HG03469 (cell line): ENCODE measurements around the gene HECTD4.
"Not testable (repeated sequence)": the region's sequence is repeated elsewhere in the genome, so short reads cannot be mapped to it uniquely, and the experiment has no call there.

ENCODE experiments used
- ATAC-seq: cut with Tn5 transposase; IDR thresholded peaks from one replicate; pipeline ENCODE4 v1.9.1; 2021; ENCODE audit warnings: mild to moderate bottlenecking, moderate library complexity, moderate number of reproducible peaks; ENCODE audit not compliant: unreplicated experiment

Gene HECTD4

DNA sequence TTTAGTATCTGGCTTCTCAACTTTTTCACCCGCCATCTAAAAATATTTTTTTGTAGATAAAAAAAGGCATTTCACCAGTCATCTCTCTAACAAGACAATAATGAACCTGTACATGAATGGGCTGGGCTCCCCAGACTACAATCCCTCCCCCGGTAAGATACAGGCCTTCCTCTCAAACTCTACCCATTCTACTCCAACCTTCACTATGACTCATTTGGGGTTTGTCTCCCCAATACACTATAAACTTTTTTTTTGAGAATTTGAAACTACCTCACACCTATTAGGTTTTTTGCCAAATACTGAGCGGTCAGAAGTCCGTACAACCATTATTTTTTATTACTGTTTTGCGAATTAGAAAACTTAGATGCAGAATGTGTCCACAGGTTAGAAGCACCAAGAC lies 26.4 kb upstream of the HECTD4 start:
- ATAC-seq = no peak

DNA sequence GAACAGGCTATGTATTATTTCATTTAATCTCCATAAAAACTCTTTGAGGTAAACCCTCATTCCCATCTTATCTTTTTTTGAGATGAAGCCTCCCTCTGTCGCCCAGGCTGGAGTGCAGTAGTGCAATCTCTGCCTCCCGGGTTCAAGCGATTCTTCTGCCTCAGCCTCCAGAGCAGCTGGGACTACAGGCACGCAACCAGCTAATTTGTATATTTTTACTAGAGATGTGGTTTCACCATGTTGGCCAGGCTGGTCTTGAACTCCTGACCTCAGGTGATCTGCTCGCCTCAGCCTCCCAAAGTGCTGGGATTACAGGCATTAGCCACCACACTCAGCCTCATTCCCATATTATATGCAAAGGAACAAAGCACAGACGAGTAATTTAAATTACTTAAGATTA lies 25.5 kb upstream of the HECTD4 start:
- ATAC-seq = not testable (repeated sequence)

DNA sequence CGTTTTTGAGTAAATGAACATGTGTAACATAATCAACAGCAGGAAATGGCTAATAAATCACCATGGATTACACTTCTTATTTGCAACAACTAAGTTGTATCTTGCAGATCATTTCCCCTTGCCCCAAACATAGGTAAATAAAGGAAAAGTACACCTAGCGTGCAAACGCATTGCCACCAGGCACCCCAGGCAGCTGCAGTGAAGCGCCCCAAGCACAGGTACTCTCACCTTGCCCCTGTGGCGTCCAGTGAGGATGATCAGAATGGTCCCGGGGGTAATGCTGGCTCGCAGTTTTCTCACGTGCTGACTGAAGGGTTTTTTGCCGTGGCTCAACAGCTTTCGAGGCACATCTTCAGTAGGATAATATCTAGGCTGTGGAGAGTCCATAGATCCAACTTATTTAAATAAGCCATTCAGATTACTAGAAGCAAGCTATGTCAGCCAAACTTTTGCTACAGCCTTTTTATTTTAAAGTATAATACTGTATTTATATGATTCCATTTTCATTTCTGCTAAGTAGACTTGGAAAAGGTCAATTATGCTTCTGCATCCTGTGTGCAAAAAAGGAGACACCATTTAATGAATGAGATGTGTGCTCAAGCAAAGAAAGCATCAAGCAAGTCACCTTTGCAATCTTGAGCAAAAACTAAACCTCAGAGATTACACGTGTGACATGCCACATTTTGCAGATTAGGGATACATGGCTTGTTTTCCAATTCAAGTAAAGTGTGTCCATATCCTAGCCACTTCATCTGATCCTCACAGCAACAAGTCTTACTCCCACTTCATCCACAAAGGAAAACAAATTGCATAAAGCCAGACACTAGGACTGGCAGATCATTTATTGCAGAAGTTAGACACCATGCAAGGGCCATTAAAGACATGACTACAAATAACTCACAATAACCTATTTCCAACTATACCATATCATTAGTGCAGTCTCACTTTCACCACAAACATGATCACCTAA lies 24.6 kb upstream of the HECTD4 start:
- ATAC-seq = no peak

DNA sequence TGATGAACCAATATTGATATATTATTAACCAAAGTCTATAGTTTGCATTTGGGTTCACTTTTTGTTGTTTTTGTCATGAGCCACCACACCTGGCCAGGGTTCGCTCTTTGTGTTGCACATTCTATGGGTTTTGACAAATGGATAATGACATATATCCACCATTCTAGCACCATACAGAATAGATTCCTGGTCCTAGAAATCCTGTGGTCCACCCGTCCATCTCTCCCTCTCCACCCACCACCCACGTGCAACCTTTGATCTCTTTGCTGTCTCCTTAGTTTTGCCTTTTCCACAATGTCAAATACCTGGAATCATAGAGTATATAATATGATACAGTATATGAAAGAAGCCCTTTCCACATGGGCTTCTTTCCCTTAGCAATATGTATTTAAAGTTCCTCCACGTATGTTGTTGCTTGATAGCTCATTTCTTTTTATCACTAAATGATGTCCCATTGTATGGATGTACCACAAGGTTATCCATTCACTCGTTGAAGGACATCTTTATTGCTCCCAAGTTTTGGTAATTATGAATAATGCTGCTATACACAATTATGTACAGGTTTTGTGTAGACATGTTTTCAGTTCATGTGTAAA lies 19.8 kb upstream of the HECTD4 start:
- no peak for ATAC-seq

DNA sequence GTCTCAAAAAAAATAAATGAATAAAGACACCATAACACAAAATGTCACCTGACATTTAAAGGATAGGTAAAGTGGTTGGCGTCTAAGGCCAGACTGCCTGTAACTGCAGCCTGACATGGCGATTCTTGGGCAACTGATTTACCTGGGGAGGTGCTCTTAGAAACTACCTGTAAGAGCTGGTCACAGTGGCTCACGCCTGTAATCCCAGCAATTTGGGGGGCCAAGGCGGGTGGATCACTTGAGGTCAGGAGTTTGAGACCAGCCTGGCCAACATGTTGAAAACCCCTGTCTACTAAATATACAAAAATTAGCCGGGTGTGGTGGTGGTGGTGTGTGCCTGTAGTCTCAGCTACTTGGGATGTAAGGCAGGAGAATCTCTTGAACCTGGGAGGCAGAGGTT lies 18.8 kb upstream of the HECTD4 start:
- no peak for ATAC-seq

DNA sequence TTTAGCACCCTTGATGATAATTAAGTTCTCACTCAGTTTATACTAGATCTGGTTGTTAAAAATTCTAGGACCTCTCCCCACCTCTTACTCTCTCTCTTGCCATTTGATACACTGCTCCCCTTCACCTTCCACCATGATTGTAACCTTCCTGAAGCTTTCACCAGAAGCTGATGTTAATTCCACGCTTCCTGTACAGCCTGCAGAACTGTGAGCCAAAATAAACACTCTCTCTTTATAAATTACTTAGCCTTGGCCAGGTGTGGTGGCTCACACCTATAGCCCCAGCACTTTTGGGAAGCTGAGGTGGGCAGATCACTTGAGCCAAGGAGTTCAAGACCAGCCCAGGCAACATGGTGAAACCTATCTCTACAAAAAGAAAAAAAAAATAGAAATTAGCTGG lies 11.1 kb upstream of the HECTD4 start:
- no peak for ATAC-seq

DNA sequence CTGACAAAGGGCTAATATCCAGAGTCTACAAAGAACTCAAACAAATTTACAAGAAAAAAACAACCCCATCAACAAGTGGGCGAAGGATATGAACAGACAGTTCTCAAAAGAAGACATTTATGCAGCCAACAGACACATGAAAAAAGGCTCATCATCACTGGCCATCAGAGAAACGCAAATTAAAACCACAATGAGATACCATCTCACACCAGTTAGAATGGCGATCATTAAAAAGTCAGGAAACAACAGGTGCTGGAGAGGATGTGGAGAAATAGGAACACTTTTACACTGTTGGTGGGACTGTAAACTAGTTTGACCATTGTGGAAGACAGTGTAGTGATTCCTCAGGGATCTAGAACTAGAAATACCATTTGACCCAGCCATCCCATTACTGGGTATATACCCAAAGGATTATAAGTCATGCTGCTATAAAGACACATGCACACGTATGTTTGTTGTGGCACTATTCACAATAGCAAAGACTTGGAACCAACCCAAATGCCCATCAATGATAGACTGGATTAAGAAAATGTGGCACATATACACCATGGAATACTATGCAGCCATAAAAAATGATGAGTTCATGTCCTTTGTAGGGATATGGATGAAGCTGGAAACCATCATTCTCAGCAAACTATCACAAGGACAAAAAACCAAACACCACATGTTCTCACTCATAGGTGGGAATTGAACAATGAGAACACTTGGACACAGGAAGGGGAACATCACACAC lies 7.9 kb upstream of the HECTD4 start:
- not testable (repeated sequence) for ATAC-seq

DNA sequence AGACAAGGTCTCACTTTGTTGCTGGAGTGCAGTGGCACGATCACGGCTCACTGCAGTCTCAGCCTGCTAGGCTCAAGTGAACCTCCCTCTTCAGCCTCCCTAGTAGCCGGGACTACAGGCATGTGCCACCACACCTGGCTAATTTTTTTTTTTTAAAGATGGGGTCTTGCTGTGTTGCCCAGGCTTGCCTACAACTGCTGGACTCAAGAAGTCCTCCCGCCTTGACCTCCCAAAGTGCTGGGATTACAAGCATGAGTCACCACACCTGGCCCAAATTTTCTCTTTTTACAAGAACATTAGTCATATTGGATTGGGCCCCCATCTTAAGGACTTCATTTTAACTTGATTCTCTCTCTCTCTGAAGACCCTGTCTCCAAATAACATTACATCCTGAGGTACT lies 7.0 kb upstream of the HECTD4 start:
- ATAC-seq = no peak

DNA sequence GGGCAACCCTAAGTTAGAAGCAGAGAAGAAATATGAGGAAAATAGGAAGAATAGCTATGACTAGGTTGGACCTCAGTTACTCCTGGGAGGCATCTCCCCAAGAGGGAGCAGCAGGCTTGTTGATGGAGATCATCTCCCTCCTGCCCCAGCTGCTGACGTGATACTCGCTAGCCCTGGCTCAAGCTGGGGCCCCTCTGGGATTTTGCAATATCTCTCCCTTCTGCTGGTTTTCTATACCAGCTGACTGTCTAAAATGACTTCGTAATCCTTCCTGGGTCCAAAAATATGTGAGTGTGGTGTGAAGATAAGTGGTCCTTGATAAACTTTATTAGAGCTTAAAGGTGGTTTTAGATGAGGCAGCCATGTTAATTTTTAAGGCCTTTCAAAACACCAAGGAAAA lies 4.5 kb upstream of the HECTD4 start:
- no peak for ATAC-seq

DNA sequence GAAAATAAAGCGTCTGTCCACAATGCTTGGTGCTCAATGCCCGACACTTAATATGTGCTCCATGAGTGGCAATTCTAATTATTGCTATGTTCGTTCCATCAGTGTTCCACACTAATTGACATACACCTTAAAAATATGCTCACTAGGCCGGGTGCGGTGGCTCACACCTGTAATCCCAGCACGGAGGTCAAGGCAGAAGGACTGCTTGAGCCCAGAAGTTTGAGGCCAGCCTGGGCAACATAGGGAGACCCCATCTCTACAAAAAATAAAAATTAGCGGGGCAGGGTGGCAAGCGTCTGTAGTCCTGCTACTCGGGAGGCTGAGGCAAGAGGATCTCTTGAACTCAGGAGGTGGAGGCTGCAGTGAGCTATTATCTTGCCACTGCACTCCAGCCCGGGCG lies 635 bp upstream of the HECTD4 start:
- no peak for ATAC-seq

DNA sequence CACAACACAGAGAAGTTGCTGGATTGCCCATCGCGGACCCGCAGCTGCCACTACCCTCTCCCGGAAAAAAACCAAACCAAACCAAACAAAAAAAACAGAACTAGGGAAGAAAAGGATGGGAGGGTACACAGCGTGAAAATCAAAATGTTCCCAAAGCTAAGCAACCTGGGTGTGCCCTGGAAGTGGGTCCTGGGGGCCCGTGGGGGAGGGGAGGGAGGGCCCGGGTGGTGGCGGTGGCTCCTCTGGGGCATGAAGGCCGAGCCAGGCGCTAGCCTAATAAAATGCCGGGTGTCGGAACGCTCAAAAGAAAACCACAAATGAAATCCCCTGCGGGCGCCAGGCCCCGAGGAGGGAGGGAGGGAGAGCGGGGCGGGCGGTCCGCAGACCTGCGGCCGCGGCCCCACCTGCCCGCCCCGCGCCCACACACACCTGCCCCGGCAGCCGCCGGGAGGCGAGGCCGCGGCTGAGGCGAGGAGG lies 787 bp downstream of the HECTD4 start:
- ATAC-seq = peak; percentile 19

DNA sequence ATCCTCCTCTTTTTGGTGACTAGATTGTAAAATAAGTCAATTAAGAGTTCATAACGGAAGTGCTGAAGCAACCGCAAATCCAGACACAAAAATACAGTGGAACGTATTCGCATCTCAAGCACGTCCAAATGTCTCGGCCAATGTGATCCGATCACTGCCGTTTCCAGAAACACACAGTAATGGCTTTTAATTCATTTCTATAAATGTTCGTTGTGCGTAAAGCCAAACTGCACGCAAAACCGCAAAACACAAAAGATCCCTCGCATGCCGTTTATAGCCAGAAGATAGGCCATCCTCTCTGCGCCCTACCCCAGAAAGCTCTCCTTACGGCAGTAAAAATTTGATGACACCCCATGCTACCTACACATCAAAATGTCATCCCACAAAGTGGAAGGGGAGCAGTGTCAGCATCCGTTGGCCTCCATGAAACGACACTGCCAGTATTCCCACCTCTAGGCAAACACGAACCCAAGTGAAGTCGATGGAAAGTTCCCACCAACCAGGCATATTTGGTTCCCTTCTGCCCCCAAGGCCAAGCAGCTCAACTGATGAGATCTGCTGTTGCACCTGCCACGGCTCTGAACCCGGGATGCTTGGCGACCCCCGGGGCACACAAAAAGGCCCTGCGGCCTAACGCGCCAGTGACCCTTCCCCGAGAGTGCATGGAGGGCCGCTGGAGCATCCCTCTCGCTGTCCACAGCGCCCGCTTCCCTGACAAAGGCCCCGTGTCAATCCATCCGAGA lies 1.4 kb downstream of the HECTD4 start:
- no peak for ATAC-seq

DNA sequence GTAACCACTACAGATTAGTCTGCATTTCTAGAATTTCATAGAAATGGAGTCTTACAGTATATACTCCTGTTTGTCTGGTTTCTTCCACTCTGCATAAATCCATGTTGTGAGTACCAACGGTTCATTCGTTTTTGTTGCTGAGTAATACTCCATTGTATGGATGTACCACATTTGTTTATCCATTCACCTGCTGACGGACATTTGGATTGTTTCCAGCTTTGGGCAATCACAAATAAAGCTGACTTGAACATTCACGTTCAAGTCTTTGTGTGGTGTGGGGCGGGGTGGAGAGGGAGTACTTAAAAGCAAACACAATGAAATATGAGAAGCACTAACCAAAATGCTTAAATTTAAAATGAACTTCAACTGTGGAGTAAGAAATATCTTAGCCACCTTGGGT lies 7.1 kb downstream of the HECTD4 start:
- no peak for ATAC-seq

DNA sequence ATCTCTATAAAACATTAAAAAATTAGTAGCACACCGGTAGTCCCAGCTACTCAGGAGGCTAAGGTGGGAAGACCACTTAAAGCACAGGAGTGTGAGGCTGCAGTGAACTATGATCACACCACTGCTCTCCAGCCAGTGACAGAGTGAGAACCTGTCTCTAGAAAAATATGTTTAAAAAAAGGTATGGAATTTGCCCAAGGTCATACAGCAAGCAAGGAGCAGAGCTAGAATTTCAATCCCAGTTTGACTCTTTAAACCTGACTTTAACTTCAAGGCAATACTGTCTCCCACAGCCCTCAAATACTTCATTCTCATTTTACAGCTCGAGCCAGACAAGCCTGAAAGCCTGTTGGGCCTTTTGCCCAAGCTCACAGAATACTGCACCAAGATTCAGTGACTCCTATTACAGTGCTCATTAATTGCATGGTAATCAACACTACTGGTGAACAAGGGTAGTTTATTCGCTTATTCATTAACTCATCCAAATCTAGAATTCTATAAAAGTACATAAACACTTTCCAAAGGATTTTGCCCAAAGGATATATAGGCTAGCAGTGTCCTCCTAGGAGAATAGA lies 8.0 kb downstream of the HECTD4 start:
- no peak for ATAC-seq

DNA sequence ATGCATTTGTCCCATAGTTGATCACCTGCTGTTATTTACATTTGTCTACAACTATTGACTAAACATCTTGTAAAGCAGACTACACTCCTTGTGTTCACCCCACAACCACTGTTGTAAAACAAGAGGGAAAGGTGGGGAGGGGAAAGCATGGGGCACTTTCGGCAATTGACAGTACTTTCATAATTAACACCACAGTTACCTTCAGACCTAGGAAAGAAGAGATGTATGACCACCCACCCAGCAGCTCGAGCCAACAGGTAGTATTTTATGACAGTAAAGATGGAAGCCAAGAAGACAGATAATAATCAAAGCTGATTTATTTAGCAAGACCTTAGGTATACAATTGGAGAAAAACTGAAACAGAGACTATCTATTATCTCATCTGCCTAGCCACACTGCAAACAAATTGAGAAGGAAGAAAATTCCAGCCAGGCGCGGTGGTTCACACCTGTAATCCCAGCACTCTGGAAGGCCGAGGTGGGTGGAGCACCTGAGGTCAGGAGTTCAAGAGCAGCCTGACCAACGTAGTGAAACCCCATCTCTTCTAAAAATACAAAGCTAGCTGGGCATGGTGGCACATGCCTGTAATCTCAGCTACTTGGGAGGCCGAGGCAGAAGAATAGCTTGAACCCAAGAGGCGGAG lies 11.2 kb downstream of the HECTD4 start:
- no peak for ATAC-seq

DNA sequence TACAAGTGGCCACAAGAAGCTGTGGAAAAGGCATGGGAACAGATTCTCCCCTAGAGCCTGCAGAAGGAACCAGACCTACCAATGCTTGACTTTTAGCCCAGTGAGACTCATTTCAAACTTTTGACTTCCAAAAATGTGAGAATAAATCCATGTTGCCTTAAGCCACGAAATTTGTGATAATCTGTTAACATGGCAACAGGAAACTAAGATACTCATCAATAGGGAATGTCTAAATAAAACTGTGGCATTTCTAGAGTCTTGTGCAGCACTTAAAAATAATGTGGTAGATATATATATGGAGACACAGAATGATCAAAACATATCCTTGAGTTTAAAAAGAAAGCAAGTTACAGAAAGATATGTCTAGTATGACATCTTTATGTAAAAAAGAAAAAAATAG lies 12.0 kb downstream of the HECTD4 start:
- ATAC-seq = no peak

DNA sequence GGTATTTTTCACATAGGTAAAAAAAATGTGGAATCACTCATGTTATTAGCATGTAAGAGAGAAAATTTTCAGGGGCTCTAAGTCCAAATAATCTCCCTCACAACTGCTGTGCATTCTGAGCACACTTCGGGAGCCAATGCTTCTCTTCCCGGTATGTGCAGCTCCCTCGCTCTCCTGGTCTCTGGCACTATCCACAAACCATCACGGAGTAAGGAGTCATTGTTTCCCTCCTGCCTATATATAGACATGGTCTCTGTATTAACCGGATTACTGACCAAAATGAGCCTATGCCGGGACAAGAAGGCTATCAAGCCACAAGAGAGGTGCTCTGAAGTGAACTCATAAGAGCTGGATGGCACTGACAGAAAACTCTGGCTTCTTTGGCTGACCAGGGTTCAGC lies 13.4 kb downstream of the HECTD4 start:
- no peak for ATAC-seq

DNA sequence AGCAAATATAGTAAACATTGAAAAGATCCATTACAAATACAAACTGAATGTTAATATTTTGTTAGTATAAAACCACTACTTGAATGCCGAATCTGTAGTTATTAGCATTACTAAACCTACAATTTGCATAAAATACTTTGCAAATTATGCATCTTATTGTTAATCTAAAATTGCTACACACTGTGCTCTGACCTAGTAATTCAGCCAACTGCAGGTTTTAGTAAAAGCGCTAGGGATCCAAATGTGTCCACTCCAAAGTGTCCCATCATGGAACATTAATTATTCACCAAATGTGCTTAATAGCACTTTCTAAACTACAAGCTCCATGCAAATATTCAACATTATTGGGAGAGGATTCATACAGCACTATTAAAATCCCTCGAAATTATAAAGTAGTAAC lies 14.3 kb downstream of the HECTD4 start:
- ATAC-seq = no peak

DNA sequence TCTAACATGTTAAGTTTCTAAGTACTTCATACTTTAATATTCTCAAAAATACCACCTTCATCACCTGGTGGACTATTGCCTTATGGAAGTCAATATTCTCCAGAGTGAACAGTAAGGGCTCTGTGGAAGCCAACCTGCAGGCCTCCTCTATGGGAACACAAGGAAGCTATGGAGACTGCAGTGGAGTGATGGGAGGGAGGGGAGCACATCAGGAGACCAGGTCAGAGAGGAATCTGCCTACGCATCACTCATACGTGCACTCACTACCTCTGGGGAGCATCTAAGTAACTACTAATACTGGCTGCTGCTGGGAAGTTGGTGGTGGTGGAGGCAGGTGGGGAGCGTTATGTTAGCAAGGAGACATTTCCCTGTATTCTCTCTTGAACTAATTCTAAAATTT lies 19.9 kb downstream of the HECTD4 start:
- ATAC-seq = no peak

DNA sequence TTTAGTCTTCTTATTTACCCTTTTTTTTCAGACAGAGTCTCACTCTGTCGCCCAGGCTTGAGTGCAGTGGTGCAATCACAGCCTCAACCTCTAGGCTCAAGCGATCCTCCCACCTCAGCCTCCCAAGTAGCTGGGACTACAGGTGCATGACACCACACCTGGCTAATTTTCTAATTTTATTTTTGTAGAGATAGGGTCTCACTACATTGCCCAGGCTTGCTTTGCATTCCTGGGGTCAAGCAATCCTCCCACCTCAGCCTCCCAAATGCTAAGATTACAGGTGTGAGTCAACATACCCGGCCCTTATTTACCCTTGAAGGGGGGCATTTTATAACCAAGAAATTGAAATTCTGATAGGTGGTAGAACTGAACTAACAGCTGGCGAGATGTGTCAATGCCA lies 21.0 kb downstream of the HECTD4 start:
- ATAC-seq = no peak
